ENCODE data around the gene CSTF1.

The CSTF1 gene

GRCh38 chr20:56382696-56383095 lies 9.7 kb upstream of the CSTF1 start:
- Histone ChIP-seq H3K18ac (ENCODE audit: low read length) (no peak overlapping the region), H3K27ac (ENCODE audit: low read depth, low read length) (no peak overlapping the region), H3K23ac (ENCODE audit: low read length) (no peak overlapping the region), H3K4me1 (ENCODE audit: control insufficient read depth, low read depth, low read length) (no peaks in the 10 kb centered on the region), H4K5ac (ENCODE audit: low read length) (no peak overlapping the region), H3K36me3 (ENCODE audit: control insufficient read depth, insufficient read depth, low read length) (peaks cover 17% of the 10 kb centered on the region), H3K79me2 (ENCODE audit: control insufficient read depth, insufficient read depth, low read length) (peaks cover 27% of the 10 kb centered on the region), H3K9ac (ENCODE audit: low read length) (no peak overlapping the region), H3K4me3 (ENCODE audit: low read length) (no peak overlapping the region), H2BK15ac (replicated peaks; ENCODE audit: low read depth) (no peak overlapping the region), H3K4ac (ENCODE audit: low read depth, low read length) (no peak overlapping the region), H4K8ac (ENCODE audit: low read depth, low read length) (no peak overlapping the region), H2BK120ac (ENCODE audit: low read depth, low read length) (no peak overlapping the region), H3K56ac (ENCODE audit: low read length) (no peak overlapping the region), H3K27me3 (ENCODE audit: insufficient read depth, low read length, poor library complexity) (no peaks in the 10 kb centered on the region), H3K79me1 (ENCODE audit: low read length) (peaks cover 27% of the 10 kb centered on the region), H2AK5ac (ENCODE audit: low read length) (no peak overlapping the region), H3K4me2 (ENCODE audit: low read length) (no peak overlapping the region), H2BK5ac (ENCODE audit: low read length) (no peak overlapping the region)
- no CpG with 5 or more reads among the region's 4 CpGs for WGBS (ENCODE audit: extremely low coverage, insufficient coverage, low lambda C conversion rate)
- DNase-seq, result peak; percentile 38

- Histone ChIP-seq H3K79me2 (ENCODE audit: control insufficient read depth, insufficient read depth, low read length) (peaks cover 28% of the 10 kb centered on the region), H4K5ac (ENCODE audit: low read length) (no peak overlapping the region), H3K23ac (ENCODE audit: low read length) (no peak overlapping the region), H2BK120ac (ENCODE audit: low read depth, low read length) (no peak overlapping the region), H3K4me3 (ENCODE audit: low read length) (no peak overlapping the region), H3K18ac (ENCODE audit: low read length) (no peak overlapping the region), H4K8ac (ENCODE audit: low read depth, low read length) (no peak overlapping the region), H3K27me3 (ENCODE audit: insufficient read depth, low read length, poor library complexity) (no peaks in the 10 kb centered on the region), H3K36me3 (ENCODE audit: control insufficient read depth, insufficient read depth, low read length) (peaks cover 20% of the 10 kb centered on the region), H3K79me1 (ENCODE audit: low read length) (peaks cover 27% of the 10 kb centered on the region), H3K9ac (ENCODE audit: low read length) (no peak overlapping the region), H2AK5ac (ENCODE audit: low read length) (no peak overlapping the region), H3K27ac (ENCODE audit: low read depth, low read length) (no peak overlapping the region), H3K4me2 (ENCODE audit: low read length) (no peak overlapping the region), H3K4ac (ENCODE audit: low read depth, low read length) (no peak overlapping the region), H3K4me1 (ENCODE audit: control insufficient read depth, low read depth, low read length) (no peaks in the 10 kb centered on the region), H2BK5ac (ENCODE audit: low read length) (no peak overlapping the region), H3K56ac (ENCODE audit: low read length) (peak overlapping the region; percentile 25), H2BK15ac (replicated peaks; ENCODE audit: low read depth) (no peak overlapping the region)
- no CpG with 5 or more reads among the region's 8 CpGs for WGBS (ENCODE audit: extremely low coverage, insufficient coverage, low lambda C conversion rate)
- no peak for DNase-seq
These were observed 9.1 kb upstream of the CSTF1 start for GRCh38 chr20:56383334-56383733.

GRCh38 chr20:56385130-56385529 lies 7.3 kb upstream of the CSTF1 start:
- no peak overlapping the region for H3K27ac ChIP-seq (ENCODE audit: low read depth, low read length)
- no peak overlapping the region for H3K18ac ChIP-seq (ENCODE audit: low read length)
- H3K56ac ChIP-seq (ENCODE audit: low read length), result peak overlapping the region; percentile 25
- no peak overlapping the region for H4K8ac ChIP-seq (ENCODE audit: low read depth, low read length)
- no peak overlapping the region for H2BK15ac ChIP-seq (replicated peaks; ENCODE audit: low read depth)
- H3K79me1 ChIP-seq (ENCODE audit: low read length), result peaks cover 41% of the 10 kb centered on the region
- H3K23ac ChIP-seq (ENCODE audit: low read length), result no peak overlapping the region
- H3K27me3 ChIP-seq (ENCODE audit: insufficient read depth, low read length, poor library complexity), result no peaks in the 10 kb centered on the region
- H3K4me2 ChIP-seq (ENCODE audit: low read length), result no peak overlapping the region
- no peak for DNase-seq
- H3K36me3 ChIP-seq (ENCODE audit: control insufficient read depth, insufficient read depth, low read length), result peaks cover 26% of the 10 kb centered on the region
- no peaks in the 10 kb centered on the region for H3K4me1 ChIP-seq (ENCODE audit: control insufficient read depth, low read depth, low read length)
- H3K79me2 ChIP-seq (ENCODE audit: control insufficient read depth, insufficient read depth, low read length), result peaks cover 43% of the 10 kb centered on the region
- no peak overlapping the region for H2AK5ac ChIP-seq (ENCODE audit: low read length)
- no CpG with 5 or more reads among the region's 4 CpGs for WGBS (ENCODE audit: extremely low coverage, insufficient coverage, low lambda C conversion rate)
- H3K9ac ChIP-seq (ENCODE audit: low read length), result no peak overlapping the region
- H4K5ac ChIP-seq (ENCODE audit: low read length), result no peak overlapping the region
- no peak overlapping the region for H3K4ac ChIP-seq (ENCODE audit: low read depth, low read length)
- no peak overlapping the region for H2BK5ac ChIP-seq (ENCODE audit: low read length)
- no peak overlapping the region for H3K4me3 ChIP-seq (ENCODE audit: low read length)
- no peak overlapping the region for H2BK120ac ChIP-seq (ENCODE audit: low read depth, low read length)

GRCh38 chr20:56386219-56386618 lies 6.2 kb upstream of the CSTF1 start:
- no peak overlapping the region for H3K9ac ChIP-seq (ENCODE audit: low read length)
- no peak overlapping the region for H3K27ac ChIP-seq (ENCODE audit: low read depth, low read length)
- no peaks in the 10 kb centered on the region for H3K27me3 ChIP-seq (ENCODE audit: insufficient read depth, low read length, poor library complexity)
- H3K79me1 ChIP-seq (ENCODE audit: low read length), result peaks cover 41% of the 10 kb centered on the region
- peaks cover 26% of the 10 kb centered on the region for H3K36me3 ChIP-seq (ENCODE audit: control insufficient read depth, insufficient read depth, low read length)
- no peak overlapping the region for H2BK120ac ChIP-seq (ENCODE audit: low read depth, low read length)
- H3K18ac ChIP-seq (ENCODE audit: low read length), result no peak overlapping the region
- H3K4me1 ChIP-seq (ENCODE audit: control insufficient read depth, low read depth, low read length), result no peaks in the 10 kb centered on the region
- WGBS (ENCODE audit: extremely low coverage, insufficient coverage, low lambda C conversion rate), result no CpG with 5 or more reads among the region's 6 CpGs
- no peak overlapping the region for H3K4ac ChIP-seq (ENCODE audit: low read depth, low read length)
- no peak overlapping the region for H2BK15ac ChIP-seq (replicated peaks; ENCODE audit: low read depth)
- no peak overlapping the region for H3K4me3 ChIP-seq (ENCODE audit: low read length)
- DNase-seq, result peak; percentile 13
- no peak overlapping the region for H3K23ac ChIP-seq (ENCODE audit: low read length)
- no peak overlapping the region for H4K8ac ChIP-seq (ENCODE audit: low read depth, low read length)
- H3K4me2 ChIP-seq (ENCODE audit: low read length), result no peak overlapping the region
- H2BK5ac ChIP-seq (ENCODE audit: low read length), result no peak overlapping the region
- no peak overlapping the region for H4K5ac ChIP-seq (ENCODE audit: low read length)
- H2AK5ac ChIP-seq (ENCODE audit: low read length), result no peak overlapping the region
- H3K56ac ChIP-seq (ENCODE audit: low read length), result no peak overlapping the region
- H3K79me2 ChIP-seq (ENCODE audit: control insufficient read depth, insufficient read depth, low read length), result peaks cover 53% of the 10 kb centered on the region

- H3K4ac ChIP-seq (ENCODE audit: low read depth, low read length), result no peak overlapping the region
- H3K27me3 ChIP-seq (ENCODE audit: insufficient read depth, low read length, poor library complexity), result no peaks in the 10 kb centered on the region
- H4K8ac ChIP-seq (ENCODE audit: low read depth, low read length), result no peak overlapping the region
- H2BK15ac ChIP-seq (replicated peaks; ENCODE audit: low read depth), result no peak overlapping the region
- H3K9ac ChIP-seq (ENCODE audit: low read length), result no peak overlapping the region
- no peak for DNase-seq
- no peak overlapping the region for H2BK5ac ChIP-seq (ENCODE audit: low read length)
- no peak overlapping the region for H3K4me2 ChIP-seq (ENCODE audit: low read length)
- H3K23ac ChIP-seq (ENCODE audit: low read length), result no peak overlapping the region
- H3K36me3 ChIP-seq (ENCODE audit: control insufficient read depth, insufficient read depth, low read length), result peaks cover 22% of the 10 kb centered on the region
- H4K5ac ChIP-seq (ENCODE audit: low read length), result no peak overlapping the region
- no peak overlapping the region for H3K4me3 ChIP-seq (ENCODE audit: low read length)
- no CpG with 5 or more reads among the region's 4 CpGs for WGBS (ENCODE audit: extremely low coverage, insufficient coverage, low lambda C conversion rate)
- H3K27ac ChIP-seq (ENCODE audit: low read depth, low read length), result no peak overlapping the region
- no peak overlapping the region for H3K56ac ChIP-seq (ENCODE audit: low read length)
- H2BK120ac ChIP-seq (ENCODE audit: low read depth, low read length), result no peak overlapping the region
- H3K4me1 ChIP-seq (ENCODE audit: control insufficient read depth, low read depth, low read length), result peaks cover 1% of the 10 kb centered on the region
- no peak overlapping the region for H3K18ac ChIP-seq (ENCODE audit: low read length)
- H3K79me2 ChIP-seq (ENCODE audit: control insufficient read depth, insufficient read depth, low read length), result peaks cover 61% of the 10 kb centered on the region
- H3K79me1 ChIP-seq (ENCODE audit: low read length), result peaks cover 33% of the 10 kb centered on the region
- no peak overlapping the region for H2AK5ac ChIP-seq (ENCODE audit: low read length)
These were observed 3.6 kb upstream of the CSTF1 start for GRCh38 chr20:56388882-56389281.

- Histone ChIP-seq H3K9ac (ENCODE audit: low read length) (no peak overlapping the region), H3K18ac (ENCODE audit: low read length) (no peak overlapping the region), H2BK120ac (ENCODE audit: low read depth, low read length) (no peak overlapping the region), H3K4me2 (ENCODE audit: low read length) (no peak overlapping the region), H2AK5ac (ENCODE audit: low read length) (no peak overlapping the region), H3K79me1 (ENCODE audit: low read length) (peaks cover 29% of the 10 kb centered on the region), H3K4me1 (ENCODE audit: control insufficient read depth, low read depth, low read length) (peaks cover 1% of the 10 kb centered on the region), H3K23ac (ENCODE audit: low read length) (no peak overlapping the region), H3K36me3 (ENCODE audit: control insufficient read depth, insufficient read depth, low read length) (peaks cover 20% of the 10 kb centered on the region), H3K79me2 (ENCODE audit: control insufficient read depth, insufficient read depth, low read length) (peaks cover 62% of the 10 kb centered on the region), H4K8ac (ENCODE audit: low read depth, low read length) (no peak overlapping the region), H4K5ac (ENCODE audit: low read length) (no peak overlapping the region), H3K56ac (ENCODE audit: low read length) (no peak overlapping the region), H2BK5ac (ENCODE audit: low read length) (no peak overlapping the region), H3K4ac (ENCODE audit: low read depth, low read length) (no peak overlapping the region), H3K27ac (ENCODE audit: low read depth, low read length) (no peak overlapping the region), H2BK15ac (replicated peaks; ENCODE audit: low read depth) (no peak overlapping the region), H3K4me3 (ENCODE audit: low read length) (no peak overlapping the region), H3K27me3 (ENCODE audit: insufficient read depth, low read length, poor library complexity) (no peaks in the 10 kb centered on the region)
- DNase-seq, result no peak
- WGBS (ENCODE audit: extremely low coverage, insufficient coverage, low lambda C conversion rate), result no CpG with 5 or more reads among the region's 4 CpGs
These were observed 2.6 kb upstream of the CSTF1 start for GRCh38 chr20:56389807-56390206.
